ENCODE measurements around the gene SLC10A2.

Gene SLC10A2

GRCh38 chr13:103031332-103031873 is 34.8 kb downstream of the SLC10A2 start:
- Mint-ChIP-seq H3K4me1 (ENCODE audit: low read depth in 2 of 2) (no peaks in the 10 kb centered on the region), H3K9me3 (peaks cover 6 to 8% of the 10 kb centered on the region in 2 donors), H3K36me3 (ENCODE audit: insufficient read depth) (no peaks in the 10 kb centered on the region), H3K27ac (no peak overlapping the region), H3K4me3 (no peak overlapping the region), H3K27me3 (no peaks in the 10 kb centered on the region)
- DNase-seq (no peak), ATAC-seq (replicated peaks) (no peak)

- Mint-ChIP-seq H3K9me3 (peaks cover 6 to 8% of the 10 kb centered on the region in 2 donors), H3K4me1 (ENCODE audit: low read depth in 2 of 2) (no peaks in the 10 kb centered on the region), H3K27ac (no peak overlapping the region), H3K4me3 (no peak overlapping the region), H3K36me3 (ENCODE audit: insufficient read depth) (no peaks in the 10 kb centered on the region), H3K27me3 (no peaks in the 10 kb centered on the region)
- ATAC-seq (replicated peaks) = no peak
- no peak for DNase-seq
These were observed 35.4 kb downstream of the SLC10A2 start for GRCh38 chr13:103030776-103031175.

GRCh38 chr13:103029798-103030197 is 36.4 kb downstream of the SLC10A2 start:
- Mint-ChIP-seq H3K9me3 (peaks cover 6 to 8% of the 10 kb centered on the region in 2 donors), H3K27me3 (no peaks in the 10 kb centered on the region), H3K36me3 (ENCODE audit: insufficient read depth) (no peaks in the 10 kb centered on the region), H3K4me3 (no peak overlapping the region), H3K4me1 (ENCODE audit: low read depth in 2 of 2) (no peaks in the 10 kb centered on the region), H3K27ac (no peak overlapping the region)
- no peak for ATAC-seq (replicated peaks)
- no peak for DNase-seq

GRCh38 chr13:103022336-103022735 is 43.9 kb downstream of the SLC10A2 start:
- no peak overlapping the region for H3K4me3 Mint-ChIP-seq
- H3K27me3 Mint-ChIP-seq = no peaks in the 10 kb centered on the region
- no peak overlapping the region for H3K27ac Mint-ChIP-seq
- no peaks in the 10 kb centered on the region for H3K4me1 Mint-ChIP-seq (ENCODE audit: low read depth in 2 of 2)
- no peak for DNase-seq
- H3K36me3 Mint-ChIP-seq (ENCODE audit: insufficient read depth) = no peaks in the 10 kb centered on the region
- no peak for ATAC-seq (replicated peaks)
- H3K9me3 Mint-ChIP-seq = peaks cover 4 to 14% of the 10 kb centered on the region in 2 donors

- Mint-ChIP-seq H3K9me3 (peaks cover 0 to 2% of the 10 kb centered on the region in 2 donors), H3K4me3 (no peak overlapping the region), H3K27me3 (no peaks in the 10 kb centered on the region), H3K27ac (no peak overlapping the region), H3K36me3 (ENCODE audit: insufficient read depth) (no peaks in the 10 kb centered on the region), H3K4me1 (ENCODE audit: low read depth in 2 of 2) (no peaks in the 10 kb centered on the region)
- DNase-seq (no peak), ATAC-seq (replicated peaks) (no peak)
These were observed 47.7 kb downstream of the SLC10A2 start for GRCh38 chr13:103018556-103018955.

GRCh38 chr13:103012646-103013045 is 53.6 kb downstream of the SLC10A2 start:
- peaks cover 0 to 2% of the 10 kb centered on the region in 2 donors for H3K9me3 Mint-ChIP-seq
- no peaks in the 10 kb centered on the region for H3K27me3 Mint-ChIP-seq
- no peak overlapping the region for H3K27ac Mint-ChIP-seq
- H3K4me3 Mint-ChIP-seq = no peak overlapping the region
- no peaks in the 10 kb centered on the region for H3K4me1 Mint-ChIP-seq (ENCODE audit: low read depth in 2 of 2)
- DNase-seq = no peak
- H3K36me3 Mint-ChIP-seq (ENCODE audit: insufficient read depth) = no peaks in the 10 kb centered on the region
- ATAC-seq (replicated peaks) = no peak

GRCh38 chr13:103009051-103009840 is 57.0 kb downstream of the SLC10A2 start:
- Mint-ChIP-seq H3K36me3 (ENCODE audit: insufficient read depth) (no peaks in the 10 kb centered on the region), H3K9me3 (no peaks in the 10 kb centered on the region), H3K27ac (no peak overlapping the region), H3K4me3 (no peak overlapping the region), H3K27me3 (no peaks in the 10 kb centered on the region), H3K4me1 (ENCODE audit: low read depth in 2 of 2) (no peaks in the 10 kb centered on the region)
- no peak for DNase-seq
- ATAC-seq (replicated peaks) = no peak

GRCh38 chr13:103007427-103007762 is 58.8 kb downstream of the SLC10A2 start:
- Mint-ChIP-seq H3K4me3 (no peak overlapping the region), H3K4me1 (ENCODE audit: low read depth in 2 of 2) (no peaks in the 10 kb centered on the region), H3K9me3 (no peaks in the 10 kb centered on the region), H3K27ac (no peak overlapping the region), H3K36me3 (ENCODE audit: insufficient read depth) (no peaks in the 10 kb centered on the region), H3K27me3 (no peaks in the 10 kb centered on the region)
- ATAC-seq (replicated peaks) = no peak
- DNase-seq = no peak

- peaks cover 0 to 4% of the 10 kb centered on the region in 2 donors for H3K9me3 Mint-ChIP-seq
- DNase-seq (no peak), ATAC-seq (replicated peaks) (no peak)
- H3K27me3 Mint-ChIP-seq = peaks cover 0 to 5% of the 10 kb centered on the region in 2 donors
- no peaks in the 10 kb centered on the region for H3K36me3 Mint-ChIP-seq (ENCODE audit: insufficient read depth)
- H3K4me1 Mint-ChIP-seq (ENCODE audit: low read depth in 2 of 2) = no peaks in the 10 kb centered on the region
- no peak overlapping the region for H3K27ac Mint-ChIP-seq
- no peak overlapping the region for H3K4me3 Mint-ChIP-seq
These were observed 59.4 kb downstream of the SLC10A2 start for GRCh38 chr13:103006641-103007426.

GRCh38 chr13:103004661-103005345 is 61.4 kb downstream of the SLC10A2 start:
- Mint-ChIP-seq H3K4me3 (no peak overlapping the region), H3K4me1 (ENCODE audit: low read depth in 2 of 2) (no peaks in the 10 kb centered on the region), H3K9me3 (peaks cover 0 to 4% of the 10 kb centered on the region in 2 donors), H3K27ac (no peak overlapping the region), H3K36me3 (ENCODE audit: insufficient read depth) (no peaks in the 10 kb centered on the region), H3K27me3 (peaks cover 0 to 7% of the 10 kb centered on the region in 2 donors)
- ATAC-seq (replicated peaks) (no peak), DNase-seq (no peak)

- H3K4me1 Mint-ChIP-seq (ENCODE audit: low read depth in 2 of 2) = no peaks in the 10 kb centered on the region
- ATAC-seq (replicated peaks) = no peak
- no peak overlapping the region for H3K4me3 Mint-ChIP-seq
- no peak for DNase-seq
- H3K9me3 Mint-ChIP-seq = peaks cover 0 to 4% of the 10 kb centered on the region in 2 donors
- H3K27me3 Mint-ChIP-seq = peaks cover 0 to 7% of the 10 kb centered on the region in 2 donors
- no peak overlapping the region for H3K27ac Mint-ChIP-seq
- H3K36me3 Mint-ChIP-seq (ENCODE audit: insufficient read depth) = no peaks in the 10 kb centered on the region
These were observed 62.6 kb downstream of the SLC10A2 start for GRCh38 chr13:103003631-103004030.

- no peaks in the 10 kb centered on the region for H3K4me1 Mint-ChIP-seq (ENCODE audit: low read depth in 2 of 2)
- DNase-seq (no peak), ATAC-seq (replicated peaks) (no peak)
- H3K27me3 Mint-ChIP-seq = peaks cover 0 to 7% of the 10 kb centered on the region in 2 donors
- H3K4me3 Mint-ChIP-seq = no peak overlapping the region
- no peaks in the 10 kb centered on the region for H3K36me3 Mint-ChIP-seq (ENCODE audit: insufficient read depth)
- no peak overlapping the region for H3K27ac Mint-ChIP-seq
- peaks cover 0 to 4% of the 10 kb centered on the region in 2 donors for H3K9me3 Mint-ChIP-seq
These were observed 63.9 kb downstream of the SLC10A2 start for GRCh38 chr13:103002279-103002678.

GRCh38 chr13:103000157-103000556 is 66.1 kb downstream of the SLC10A2 start:
- H3K36me3 Mint-ChIP-seq (ENCODE audit: insufficient read depth) = no peaks in the 10 kb centered on the region

More at GRCh38 chr13:103000157-103000556, 66.1 kb downstream of the SLC10A2 start:
- Mint-ChIP-seq H3K27ac (no peak overlapping the region), H3K27me3 (peaks cover 0 to 7% of the 10 kb centered on the region in 2 donors), H3K4me1 (ENCODE audit: low read depth in 2 of 2) (no peaks in the 10 kb centered on the region), H3K4me3 (no peak overlapping the region), H3K9me3 (peaks cover 0 to 4% of the 10 kb centered on the region in 2 donors)
- no peak for ATAC-seq (replicated peaks)
- no peak for DNase-seq
